ENCODE results near the gene CA5A. TPM values are rescaled to one million over a fixed set of nuclear protein-coding genes. Genes with fewer than 3 reads are reported as not detected.

The CA5A gene
- total and polyA plus RNA-seq, 2 of the 13 experiments (the other 11 are each of a cell fraction or from before 2014, with no cell fraction given), result 66.8 to 106 TPM

- no peak for TF ChIP-seq PRDM15 (CRISPR knock-in tag; IDR thresholded peaks at IDR 0.05)
- TF ChIP-seq ONECUT2 (CRISPR knock-in tag; IDR thresholded peaks at IDR 0.05), result no peak
- TF ChIP-seq ZNF557 (CRISPR knock-in tag; IDR thresholded peaks at IDR 0.05), result no peak
- no peak for TF ChIP-seq ZFP37 (CRISPR knock-in tag; IDR thresholded peaks at IDR 0.05; ENCODE audit: borderline replicate concordance)
- peak; percentile 84 for TF ChIP-seq ZMAT3 (CRISPR knock-in tag; conservative IDR thresholded peaks at IDR 0.05)
- TF ChIP-seq ZNF225 (CRISPR knock-in tag; IDR thresholded peaks at IDR 0.05), result no peak; the same call in 1 of the 2 replicates
- peak; percentile 99 for TF ChIP-seq ZBTB7B (CRISPR knock-in tag; IDR thresholded peaks at IDR 0.05)
- peak; percentile 17; the same call in 1 of the 2 replicates for TF ChIP-seq ELF1 (CRISPR knock-in tag; IDR thresholded peaks at IDR 0.05)
- TF ChIP-seq MTA1 (CRISPR knock-in tag; IDR thresholded peaks at IDR 0.05; ENCODE audit: borderline replicate concordance), result peak; percentile 97; the same call in 1 of the 2 replicates
- TF ChIP-seq EZH2 (conservative IDR thresholded peaks at IDR 0.05; ENCODE audit: low read depth, low read length), result no peak
- no peak for TF ChIP-seq ZMAT5 (CRISPR knock-in tag; IDR thresholded peaks at IDR 0.05; ENCODE audit: borderline replicate concordance, low read depth)
Observed at GRCh38 chr16:87936375-87937230, at the start of gene CA5A (continued).
